ENCODE results near the gene GABRR3.
A peak's percentile ranks its signal among the peaks of the same experiment; 100 is the strongest.

The GABRR3 gene

GRCh38 chr3:97954228-97954827 lies 80.8 kb downstream of the GABRR3 start:
- no peak for DNase-seq (ENCODE audit: low read depth)

DNA sequence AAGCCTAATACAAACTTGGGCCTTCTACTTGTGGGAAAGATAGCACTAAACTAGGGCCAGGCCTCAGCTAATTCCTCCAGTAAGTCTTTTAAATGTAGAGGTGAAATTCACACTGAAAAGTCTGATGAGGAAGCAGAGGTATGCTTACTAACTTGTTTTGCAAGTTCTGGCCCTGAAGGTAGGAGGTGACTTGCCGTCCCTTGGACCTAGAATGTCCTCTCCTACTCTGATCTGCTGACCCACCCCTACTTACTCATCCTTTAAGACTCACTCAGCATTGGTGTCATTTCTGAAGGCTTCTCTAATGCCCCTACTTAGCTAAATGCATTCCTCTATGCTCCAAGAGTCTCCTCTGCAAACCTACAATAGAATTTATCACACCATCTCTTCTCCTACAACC lies 82.2 kb downstream of the GABRR3 start:
- no peak for DNase-seq (ENCODE audit: low read depth)

- peak; percentile 92 for DNase-seq (ENCODE audit: low read depth)
Observed at GRCh38 chr3:97952280-97952679, 82.8 kb downstream of the GABRR3 start.

- DNase-seq (ENCODE audit: low read depth): no peak
Observed at GRCh38 chr3:97950360-97950759, 84.8 kb downstream of the GABRR3 start.

DNA sequence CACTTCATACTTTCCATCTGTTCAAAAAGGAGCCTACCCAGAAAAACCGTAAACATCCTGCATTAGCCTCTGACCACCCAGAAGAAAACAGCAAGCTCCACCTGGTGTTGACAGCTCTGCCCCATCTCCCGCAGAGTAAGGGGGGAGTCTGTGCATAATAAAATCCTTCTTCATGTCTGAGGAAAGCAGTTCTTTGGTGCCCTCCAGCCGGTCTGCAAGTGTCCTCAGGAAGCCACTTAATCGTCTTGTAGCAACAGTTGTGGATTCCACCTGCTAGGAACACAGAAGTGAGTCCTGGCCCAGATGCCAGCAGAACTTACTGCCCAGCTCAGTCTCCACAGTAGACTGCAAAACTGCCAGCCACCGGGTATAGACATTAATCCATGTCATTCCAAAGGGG lies 85.4 kb downstream of the GABRR3 start:
- DNase-seq (ENCODE audit: low read depth): no peak

DNA sequence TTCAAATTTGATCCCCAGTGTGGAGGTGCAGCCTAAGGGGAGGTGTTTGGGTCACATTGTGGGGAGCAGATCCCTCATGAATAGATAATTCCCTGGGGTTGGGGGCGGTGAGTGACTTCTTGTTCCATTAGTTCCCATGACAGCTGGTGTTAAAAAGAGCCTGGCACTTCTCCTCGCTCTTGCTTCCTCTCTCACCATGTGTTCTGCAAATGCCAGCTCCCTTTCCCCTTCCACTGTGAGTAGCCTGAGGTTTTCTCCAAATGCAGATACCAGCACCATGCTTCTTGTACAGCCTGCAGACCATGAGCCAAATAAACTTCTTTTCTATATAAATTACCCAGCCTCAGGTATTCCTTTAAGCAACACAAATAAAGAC lies 86.0 kb downstream of the GABRR3 start:
- DNase-seq (ENCODE audit: low read depth): no peak

DNA sequence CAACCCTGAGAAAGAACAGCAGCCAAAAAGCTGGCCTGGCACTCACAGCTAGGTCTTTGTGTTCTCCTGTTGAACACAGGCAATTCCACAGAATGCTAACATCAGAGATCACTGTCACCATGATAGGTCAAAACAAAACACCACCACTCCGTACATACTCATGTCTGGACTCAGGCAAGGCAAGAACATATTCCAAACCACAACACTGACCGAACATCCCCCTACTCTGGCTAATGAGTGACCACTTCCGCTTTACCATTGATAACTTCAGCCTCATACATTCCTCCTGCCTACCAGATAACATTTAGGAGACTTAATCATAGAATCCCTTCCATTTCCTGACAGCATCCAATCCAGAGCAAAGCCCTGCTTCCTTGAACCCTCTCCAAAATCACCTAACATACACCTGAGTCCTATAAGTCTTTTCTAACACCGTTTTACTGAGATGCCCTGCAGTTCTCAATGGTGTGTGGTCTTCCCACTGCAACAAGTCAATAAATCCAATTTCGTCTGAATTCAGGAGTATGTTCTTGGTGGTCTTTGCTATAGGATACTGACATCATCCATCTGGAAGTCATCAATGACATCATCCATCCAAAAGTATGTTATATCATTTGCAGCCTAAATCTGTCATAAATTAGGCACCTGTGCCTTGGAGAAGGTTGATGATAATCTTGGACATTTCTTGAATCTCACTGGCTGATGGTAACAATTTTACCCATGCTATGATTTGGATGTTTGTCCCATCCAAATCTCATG lies 86.6 kb downstream of the GABRR3 start:
- no peak for DNase-seq (ENCODE audit: low read depth)

- DNase-seq (ENCODE audit: low read depth): no peak
Observed at GRCh38 chr3:97942801-97943546, 92.1 kb downstream of the GABRR3 start.

- DNase-seq (ENCODE audit: low read depth): no peak
Observed at GRCh38 chr3:97940034-97940433, 95.1 kb downstream of the GABRR3 start.

- DNase-seq (ENCODE audit: low read depth): no peak
Observed at GRCh38 chr3:97939401-97939800, 95.7 kb downstream of the GABRR3 start.

GRCh38 chr3:97938444-97938843 lies 96.7 kb downstream of the GABRR3 start:
- no peak for DNase-seq (ENCODE audit: low read depth)

DNA sequence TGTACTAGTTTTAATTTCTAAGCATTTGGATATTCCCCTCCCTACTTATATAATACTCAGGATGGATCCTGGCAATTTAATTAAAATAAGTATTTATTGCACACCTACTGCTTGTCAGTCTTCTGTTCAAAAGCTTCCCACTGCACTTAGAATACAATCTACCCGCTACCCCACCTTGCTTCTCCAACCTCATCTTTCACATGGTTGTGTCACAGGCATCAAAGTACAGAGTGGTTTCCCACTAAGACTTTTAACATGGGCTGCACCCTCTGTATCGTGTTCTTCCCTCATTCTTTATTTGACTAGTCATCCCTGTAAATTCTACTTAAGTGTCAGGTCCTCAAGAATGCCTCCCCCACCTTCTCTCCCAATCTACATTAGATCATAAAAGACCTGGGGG lies 97.9 kb downstream of the GABRR3 start:
- no peak for DNase-seq (ENCODE audit: low read depth)

- no peak for DNase-seq (ENCODE audit: low read depth)
Observed at GRCh38 chr3:97935842-97936241, 99.3 kb downstream of the GABRR3 start.

Measured in fibroblast of gingiva (primary cell).